Measurements from ENCODE around the gene TNNT2.

The TNNT2 gene

GRCh38 chr1:201357636-201358348, 19.7 kb downstream of the TNNT2 start:
- Histone ChIP-seq H3K4me3 (ENCODE audit: low read length) (no peak overlapping the region), H3K27me3 (ENCODE audit: control insufficient read depth, insufficient read depth, low read length) (no peaks in the 10 kb centered on the region), H3K27ac (ENCODE audit: low read depth, low read length) (no peak overlapping the region), H3K9ac (ENCODE audit: low read length) (no peak overlapping the region), H3K36me3 (ENCODE audit: control insufficient read depth, insufficient read depth, low read length) (no peaks in the 10 kb centered on the region), H3K4me1 (ENCODE audit: control insufficient read depth, insufficient read depth, low read length) (no peaks in the 10 kb centered on the region)

GRCh38 chr1:201357211-201357610, 20.3 kb downstream of the TNNT2 start:
- no peak overlapping the region for H3K4me3 ChIP-seq (ENCODE audit: low read length)
- H3K36me3 ChIP-seq (ENCODE audit: control insufficient read depth, insufficient read depth, low read length): no peaks in the 10 kb centered on the region
- H3K4me1 ChIP-seq (ENCODE audit: control insufficient read depth, insufficient read depth, low read length): no peaks in the 10 kb centered on the region
- H3K27ac ChIP-seq (ENCODE audit: low read depth, low read length): no peak overlapping the region
- H3K9ac ChIP-seq (ENCODE audit: low read length): no peak overlapping the region
- no peaks in the 10 kb centered on the region for H3K27me3 ChIP-seq (ENCODE audit: control insufficient read depth, insufficient read depth, low read length)

GRCh38 chr1:201356701-201357100, 20.8 kb downstream of the TNNT2 start:
- H3K4me3 ChIP-seq (ENCODE audit: low read length): no peak overlapping the region
- H3K27me3 ChIP-seq (ENCODE audit: control insufficient read depth, insufficient read depth, low read length): no peaks in the 10 kb centered on the region
- H3K9ac ChIP-seq (ENCODE audit: low read length): no peak overlapping the region
- H3K4me1 ChIP-seq (ENCODE audit: control insufficient read depth, insufficient read depth, low read length): no peaks in the 10 kb centered on the region
- no peaks in the 10 kb centered on the region for H3K36me3 ChIP-seq (ENCODE audit: control insufficient read depth, insufficient read depth, low read length)
- no peak overlapping the region for H3K27ac ChIP-seq (ENCODE audit: low read depth, low read length)

GRCh38 chr1:201356236-201356635, 21.2 kb downstream of the TNNT2 start:
- Histone ChIP-seq H3K4me1 (ENCODE audit: control insufficient read depth, insufficient read depth, low read length) (no peaks in the 10 kb centered on the region), H3K36me3 (ENCODE audit: control insufficient read depth, insufficient read depth, low read length) (no peaks in the 10 kb centered on the region), H3K4me3 (ENCODE audit: low read length) (no peak overlapping the region), H3K27ac (ENCODE audit: low read depth, low read length) (no peak overlapping the region), H3K27me3 (ENCODE audit: control insufficient read depth, insufficient read depth, low read length) (no peaks in the 10 kb centered on the region), H3K9ac (ENCODE audit: low read length) (no peak overlapping the region)

GRCh38 chr1:201355471-201355870, 22.0 kb downstream of the TNNT2 start:
- no peaks in the 10 kb centered on the region for H3K4me1 ChIP-seq (ENCODE audit: control insufficient read depth, insufficient read depth, low read length)
- H3K27me3 ChIP-seq (ENCODE audit: control insufficient read depth, insufficient read depth, low read length): no peaks in the 10 kb centered on the region
- H3K9ac ChIP-seq (ENCODE audit: low read length): no peak overlapping the region
- no peaks in the 10 kb centered on the region for H3K36me3 ChIP-seq (ENCODE audit: control insufficient read depth, insufficient read depth, low read length)
- H3K4me3 ChIP-seq (ENCODE audit: low read length): no peak overlapping the region
- H3K27ac ChIP-seq (ENCODE audit: low read depth, low read length): no peak overlapping the region

GRCh38 chr1:201354901-201355295, 22.6 kb downstream of the TNNT2 start:
- no peaks in the 10 kb centered on the region for H3K4me1 ChIP-seq (ENCODE audit: control insufficient read depth, insufficient read depth, low read length)
- H3K36me3 ChIP-seq (ENCODE audit: control insufficient read depth, insufficient read depth, low read length): no peaks in the 10 kb centered on the region
- H3K27ac ChIP-seq (ENCODE audit: low read depth, low read length): no peak overlapping the region
- H3K4me3 ChIP-seq (ENCODE audit: low read length): no peak overlapping the region
- H3K27me3 ChIP-seq (ENCODE audit: control insufficient read depth, insufficient read depth, low read length): no peaks in the 10 kb centered on the region
- no peak overlapping the region for H3K9ac ChIP-seq (ENCODE audit: low read length)

- Histone ChIP-seq H3K9ac (ENCODE audit: low read length) (no peak overlapping the region), H3K4me3 (ENCODE audit: low read length) (no peak overlapping the region), H3K27me3 (ENCODE audit: control insufficient read depth, insufficient read depth, low read length) (no peaks in the 10 kb centered on the region), H3K4me1 (ENCODE audit: control insufficient read depth, insufficient read depth, low read length) (no peaks in the 10 kb centered on the region), H3K27ac (ENCODE audit: low read depth, low read length) (no peak overlapping the region), H3K36me3 (ENCODE audit: control insufficient read depth, insufficient read depth, low read length) (no peaks in the 10 kb centered on the region)
These were observed 23.2 kb downstream of the TNNT2 start for GRCh38 chr1:201354151-201354900.

GRCh38 chr1:201353186-201353940, 24.1 kb downstream of the TNNT2 start:
- no peak overlapping the region for H3K9ac ChIP-seq (ENCODE audit: low read length)
- H3K36me3 ChIP-seq (ENCODE audit: control insufficient read depth, insufficient read depth, low read length): no peaks in the 10 kb centered on the region
- H3K27me3 ChIP-seq (ENCODE audit: control insufficient read depth, insufficient read depth, low read length): no peaks in the 10 kb centered on the region
- H3K4me1 ChIP-seq (ENCODE audit: control insufficient read depth, insufficient read depth, low read length): no peaks in the 10 kb centered on the region
- H3K27ac ChIP-seq (ENCODE audit: low read depth, low read length): no peak overlapping the region
- no peak overlapping the region for H3K4me3 ChIP-seq (ENCODE audit: low read length)

- Histone ChIP-seq H3K27ac (ENCODE audit: low read depth, low read length) (no peak overlapping the region), H3K9ac (ENCODE audit: low read length) (no peak overlapping the region), H3K36me3 (ENCODE audit: control insufficient read depth, insufficient read depth, low read length) (no peaks in the 10 kb centered on the region), H3K4me1 (ENCODE audit: control insufficient read depth, insufficient read depth, low read length) (no peaks in the 10 kb centered on the region), H3K27me3 (ENCODE audit: control insufficient read depth, insufficient read depth, low read length) (no peaks in the 10 kb centered on the region), H3K4me3 (ENCODE audit: low read length) (no peak overlapping the region)
These were observed 25.9 kb downstream of the TNNT2 start for GRCh38 chr1:201351617-201352016.

- H3K27me3 ChIP-seq (ENCODE audit: control insufficient read depth, insufficient read depth, low read length): no peaks in the 10 kb centered on the region
- H3K36me3 ChIP-seq (ENCODE audit: control insufficient read depth, insufficient read depth, low read length): no peaks in the 10 kb centered on the region
- H3K4me3 ChIP-seq (ENCODE audit: low read length): no peak overlapping the region
- H3K4me1 ChIP-seq (ENCODE audit: control insufficient read depth, insufficient read depth, low read length): no peaks in the 10 kb centered on the region
- no peak overlapping the region for H3K9ac ChIP-seq (ENCODE audit: low read length)
- no peak overlapping the region for H3K27ac ChIP-seq (ENCODE audit: low read depth, low read length)
These were observed 26.6 kb downstream of the TNNT2 start for GRCh38 chr1:201350884-201351283.

GRCh38 chr1:201350361-201350725, 27.1 kb downstream of the TNNT2 start:
- Histone ChIP-seq H3K27me3 (ENCODE audit: control insufficient read depth, insufficient read depth, low read length) (no peaks in the 10 kb centered on the region), H3K36me3 (ENCODE audit: control insufficient read depth, insufficient read depth, low read length) (no peaks in the 10 kb centered on the region), H3K27ac (ENCODE audit: low read depth, low read length) (no peak overlapping the region), H3K9ac (ENCODE audit: low read length) (no peak overlapping the region), H3K4me3 (ENCODE audit: low read length) (no peak overlapping the region), H3K4me1 (ENCODE audit: control insufficient read depth, insufficient read depth, low read length) (no peaks in the 10 kb centered on the region)

GRCh38 chr1:201349092-201349491, 28.4 kb downstream of the TNNT2 start:
- no peaks in the 10 kb centered on the region for H3K27me3 ChIP-seq (ENCODE audit: control insufficient read depth, insufficient read depth, low read length)
- H3K4me1 ChIP-seq (ENCODE audit: control insufficient read depth, insufficient read depth, low read length): no peaks in the 10 kb centered on the region
- no peaks in the 10 kb centered on the region for H3K36me3 ChIP-seq (ENCODE audit: control insufficient read depth, insufficient read depth, low read length)
- H3K9ac ChIP-seq (ENCODE audit: low read length): no peak overlapping the region
- no peak overlapping the region for H3K27ac ChIP-seq (ENCODE audit: low read depth, low read length)
- no peak overlapping the region for H3K4me3 ChIP-seq (ENCODE audit: low read length)
